ENCODE data around the gene PALLD.

PALLD gene

GRCh38 chr4:168612450-168613135, 115.7 kb downstream of the PALLD start:
- TF ChIP-seq CTCF (conservative IDR thresholded peaks at IDR 0.05; ENCODE audit: low read depth, low read length) = no peak
- no peak for DNase-seq (ENCODE audit: low read depth)
- H3K4me3 ChIP-seq (ENCODE audit: low read length) = no peak overlapping the region

- TF ChIP-seq CTCF (conservative IDR thresholded peaks at IDR 0.05; ENCODE audit: low read depth, low read length) = no peak
- no peak overlapping the region for H3K4me3 ChIP-seq (ENCODE audit: low read length)
- no peak for DNase-seq (ENCODE audit: low read depth)
These were observed 117.0 kb downstream of the PALLD start for GRCh38 chr4:168613869-168614268.

- no peak for TF ChIP-seq CTCF (conservative IDR thresholded peaks at IDR 0.05; ENCODE audit: low read depth, low read length)
- no peak for DNase-seq (ENCODE audit: low read depth)
- H3K4me3 ChIP-seq (ENCODE audit: low read length) = no peak overlapping the region
These were observed 117.6 kb downstream of the PALLD start for GRCh38 chr4:168614281-168615057.

- H3K4me3 ChIP-seq (ENCODE audit: low read length) = no peak overlapping the region
- DNase-seq (ENCODE audit: low read depth) = peak; percentile 80
- no peak for TF ChIP-seq CTCF (conservative IDR thresholded peaks at IDR 0.05; ENCODE audit: low read depth, low read length)
These were observed 118.6 kb downstream of the PALLD start for GRCh38 chr4:168615294-168616065.

GRCh38 chr4:168618577-168619265, 121.9 kb downstream of the PALLD start:
- H3K4me3 ChIP-seq (ENCODE audit: low read length) = no peak overlapping the region
- TF ChIP-seq CTCF (conservative IDR thresholded peaks at IDR 0.05; ENCODE audit: low read depth, low read length) = no peak
- no peak for DNase-seq (ENCODE audit: low read depth)

- no peak for DNase-seq (ENCODE audit: low read depth)
- H3K4me3 ChIP-seq (ENCODE audit: low read length) = no peak overlapping the region
- no peak for TF ChIP-seq CTCF (conservative IDR thresholded peaks at IDR 0.05; ENCODE audit: low read depth, low read length)
These were observed 122.4 kb downstream of the PALLD start for GRCh38 chr4:168619266-168619631.

Measured in retinal pigment epithelial cell (primary cell).